22Rv1 (cell line): Measurements from ENCODE around the gene PERM1.

Experiments
- H3K27ac ChIP-seq: fragments of 450-650 bp; 2 replicates; pipeline ENCODE4 v1.5.1; 2017
- ZFX ChIP-seq: fragments of 450-650 bp; IDR thresholded peaks from 2 replicates; pipeline ENCODE4 v1.6.1; 2017; ENCODE audit warnings: antibody characterized with exemption, borderline replicate concordance
- TF ChIP-seq, protein P1 (sequence below): fragments of 450-650 bp; IDR thresholded peaks from 2 replicates; pipeline ENCODE4 v1.5.1; 2017; ENCODE audit warnings: mild to moderate bottlenecking

Gene PERM1

DNA sequence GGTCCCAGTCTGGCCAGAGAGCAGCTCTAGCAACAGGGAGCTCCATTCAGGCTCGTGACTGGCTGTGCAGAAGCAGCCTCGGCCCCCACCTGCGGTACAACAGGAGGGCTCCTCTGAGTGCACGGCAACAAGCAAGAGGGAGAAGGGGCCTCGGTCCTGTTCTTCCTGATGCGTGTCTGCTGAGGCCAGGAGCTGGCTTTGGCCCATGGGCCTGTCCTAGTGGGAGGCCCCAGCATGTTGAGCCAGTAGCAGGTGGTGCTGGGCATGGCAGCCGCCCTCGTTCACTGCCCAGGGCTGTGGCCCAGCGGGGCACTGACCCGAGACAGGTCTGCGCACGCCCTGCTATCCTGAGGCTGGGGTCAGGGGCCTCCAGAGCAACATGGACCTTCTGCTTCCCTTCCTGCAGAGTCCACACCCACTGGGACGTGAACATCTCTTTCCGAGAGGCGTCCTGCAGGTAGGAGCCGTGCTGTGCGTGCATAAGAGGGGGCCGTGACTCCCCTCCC, 51.2 kb downstream of the PERM1 start:
- TF ChIP-seq ZFX, result no peak
- TF ChIP-seq, protein P1, sequence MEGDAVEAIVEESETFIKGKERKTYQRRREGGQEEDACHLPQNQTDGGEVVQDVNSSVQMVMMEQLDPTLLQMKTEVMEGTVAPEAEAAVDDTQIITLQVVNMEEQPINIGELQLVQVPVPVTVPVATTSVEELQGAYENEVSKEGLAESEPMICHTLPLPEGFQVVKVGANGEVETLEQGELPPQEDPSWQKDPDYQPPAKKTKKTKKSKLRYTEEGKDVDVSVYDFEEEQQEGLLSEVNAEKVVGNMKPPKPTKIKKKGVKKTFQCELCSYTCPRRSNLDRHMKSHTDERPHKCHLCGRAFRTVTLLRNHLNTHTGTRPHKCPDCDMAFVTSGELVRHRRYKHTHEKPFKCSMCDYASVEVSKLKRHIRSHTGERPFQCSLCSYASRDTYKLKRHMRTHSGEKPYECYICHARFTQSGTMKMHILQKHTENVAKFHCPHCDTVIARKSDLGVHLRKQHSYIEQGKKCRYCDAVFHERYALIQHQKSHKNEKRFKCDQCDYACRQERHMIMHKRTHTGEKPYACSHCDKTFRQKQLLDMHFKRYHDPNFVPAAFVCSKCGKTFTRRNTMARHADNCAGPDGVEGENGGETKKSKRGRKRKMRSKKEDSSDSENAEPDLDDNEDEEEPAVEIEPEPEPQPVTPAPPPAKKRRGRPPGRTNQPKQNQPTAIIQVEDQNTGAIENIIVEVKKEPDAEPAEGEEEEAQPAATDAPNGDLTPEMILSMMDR, result no peak
- peak overlapping the region; percentile 68 for H3K27ac ChIP-seq

DNA sequence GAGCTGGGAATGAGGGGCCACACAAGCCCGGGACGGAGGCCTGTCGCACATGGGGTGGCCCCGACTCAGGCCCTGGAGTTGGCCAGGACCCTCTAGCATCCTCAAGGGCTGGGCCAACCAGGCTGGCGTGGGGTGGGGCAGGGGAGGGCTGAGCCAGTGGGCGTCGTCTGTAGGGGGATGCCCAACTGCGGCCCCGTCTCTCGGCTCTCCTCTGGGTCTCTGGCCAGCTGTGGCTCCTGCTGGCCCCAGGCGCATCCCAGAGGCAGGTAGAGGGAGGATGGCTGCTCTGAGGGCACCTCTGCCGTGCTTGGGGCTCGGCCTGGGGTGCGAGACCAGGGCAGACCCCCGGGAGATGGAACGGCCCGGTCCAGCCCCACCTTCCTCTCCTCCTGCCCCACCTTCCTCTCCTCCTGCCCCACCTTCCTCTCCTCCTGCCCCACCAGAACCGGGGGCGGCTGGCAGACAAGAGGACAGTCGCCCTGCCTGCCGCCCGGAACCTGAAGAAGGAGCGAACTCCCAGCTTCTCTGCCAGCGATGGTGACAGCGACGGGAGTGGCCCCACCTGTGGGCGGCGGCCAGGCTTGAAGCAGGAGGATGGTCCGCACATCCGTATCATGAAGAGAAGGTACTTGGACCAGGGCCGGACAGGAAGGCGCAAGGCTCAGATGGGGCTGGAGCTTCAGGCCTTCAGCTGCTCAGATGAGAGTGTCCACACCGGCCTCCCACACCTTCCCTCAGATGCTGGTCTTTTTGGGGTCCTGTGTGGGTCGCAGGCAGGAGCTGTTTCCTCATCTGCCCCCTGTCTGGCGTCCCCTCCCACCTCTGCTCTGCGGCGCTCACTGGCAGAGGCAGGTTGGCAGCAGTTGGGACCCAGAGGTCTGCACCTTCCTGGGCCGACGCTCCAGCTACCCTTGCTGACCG, 51.9 kb downstream of the PERM1 start:
- peak overlapping the region; percentile 68 for H3K27ac ChIP-seq
- TF ChIP-seq ZFX, result no peak
- TF ChIP-seq, protein P1, result no peak

DNA sequence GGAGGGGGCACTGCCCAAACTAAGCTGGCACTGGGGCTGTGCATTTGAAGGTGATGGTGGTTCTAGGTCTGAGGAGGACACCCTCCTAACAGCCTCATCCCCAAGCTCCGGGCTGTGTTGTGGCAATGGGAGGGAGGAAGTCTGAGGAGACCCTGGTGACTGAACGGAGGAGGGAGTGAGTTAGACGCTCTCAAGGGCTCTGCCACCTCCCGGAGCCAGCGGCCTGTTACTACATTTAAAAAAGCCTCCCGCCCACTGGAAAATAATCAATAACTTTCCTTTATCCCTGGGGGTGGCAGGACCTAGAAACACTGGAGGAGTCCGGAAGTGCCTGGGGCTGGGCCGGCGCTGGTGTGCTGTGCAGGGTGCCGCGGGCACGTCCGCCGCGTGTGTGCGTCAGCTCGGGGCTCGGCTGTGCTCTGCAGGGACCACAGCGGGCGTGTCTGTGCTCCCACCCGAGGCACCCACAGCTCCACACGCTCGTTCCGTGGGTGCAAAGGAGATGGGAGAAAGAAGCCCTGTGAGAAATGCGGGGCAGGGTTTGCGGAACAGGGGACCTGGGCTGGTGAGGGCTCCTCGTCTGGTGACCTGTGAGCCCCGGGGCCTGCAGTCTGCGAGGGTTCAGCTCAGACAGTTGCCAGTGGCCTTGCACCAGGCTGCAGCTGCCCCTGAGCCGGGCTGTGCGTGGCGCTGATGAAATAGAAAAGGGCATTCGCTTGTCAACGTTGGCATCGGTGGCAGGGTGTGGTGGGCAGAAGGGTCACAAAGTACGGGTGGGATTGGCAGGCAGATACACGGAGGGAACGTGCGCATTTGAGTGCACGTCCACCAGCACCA, 52.9 kb downstream of the PERM1 start:
- 0 out of 2 replicates have a peak overlapping the region, but pooled peaks have one; percentile 5 for H3K27ac ChIP-seq
- no peak for TF ChIP-seq ZFX
- TF ChIP-seq, protein P1, result no peak

DNA sequence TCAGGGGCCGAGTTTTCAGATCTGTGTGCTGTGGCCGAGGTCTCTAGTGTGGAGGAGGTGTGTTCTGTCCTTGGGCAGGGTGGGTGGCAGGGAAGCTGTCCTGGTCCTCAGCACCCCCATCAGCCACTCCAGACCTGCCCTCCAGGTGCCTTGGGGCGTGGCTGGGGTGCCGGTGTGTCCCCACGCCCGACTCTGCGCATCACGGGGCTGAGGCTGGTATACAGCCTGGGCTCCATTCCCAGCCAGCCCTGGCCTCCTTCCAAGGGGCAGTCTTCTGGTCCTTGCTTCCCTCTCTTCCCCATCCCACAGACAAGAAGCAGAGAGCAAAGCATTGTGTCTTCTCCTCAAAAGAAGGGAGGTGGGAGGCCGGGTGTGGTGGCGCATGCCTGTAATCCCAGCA, 54.1 kb downstream of the PERM1 start:
- H3K27ac ChIP-seq, result peak overlapping the region; percentile 91
- TF ChIP-seq, protein P1, result no peak
- no peak for TF ChIP-seq ZFX

DNA sequence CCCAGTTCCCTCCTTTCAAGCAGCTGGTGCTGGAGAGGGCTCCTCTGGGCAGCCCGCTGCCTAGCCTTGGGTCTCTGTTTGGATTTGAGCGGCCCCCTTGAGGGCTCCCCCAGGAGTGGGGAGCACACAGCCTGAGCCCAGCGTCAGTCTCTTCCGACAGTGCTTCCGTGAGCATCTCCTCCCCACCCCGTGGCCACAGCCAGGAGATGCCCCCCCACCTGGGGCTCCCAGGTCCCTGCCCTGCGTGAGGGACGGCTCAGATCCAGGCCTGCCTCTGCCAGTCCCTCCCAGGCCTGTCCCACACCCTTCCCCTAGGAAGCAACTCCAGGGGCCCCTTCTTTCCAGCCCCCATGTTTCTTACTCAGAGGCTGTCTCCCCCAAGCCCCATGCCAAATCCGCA, 54.7 kb downstream of the PERM1 start:
- peak overlapping the region; percentile 91 for H3K27ac ChIP-seq
- TF ChIP-seq ZFX, result no peak
- TF ChIP-seq, protein P1, result no peak

DNA sequence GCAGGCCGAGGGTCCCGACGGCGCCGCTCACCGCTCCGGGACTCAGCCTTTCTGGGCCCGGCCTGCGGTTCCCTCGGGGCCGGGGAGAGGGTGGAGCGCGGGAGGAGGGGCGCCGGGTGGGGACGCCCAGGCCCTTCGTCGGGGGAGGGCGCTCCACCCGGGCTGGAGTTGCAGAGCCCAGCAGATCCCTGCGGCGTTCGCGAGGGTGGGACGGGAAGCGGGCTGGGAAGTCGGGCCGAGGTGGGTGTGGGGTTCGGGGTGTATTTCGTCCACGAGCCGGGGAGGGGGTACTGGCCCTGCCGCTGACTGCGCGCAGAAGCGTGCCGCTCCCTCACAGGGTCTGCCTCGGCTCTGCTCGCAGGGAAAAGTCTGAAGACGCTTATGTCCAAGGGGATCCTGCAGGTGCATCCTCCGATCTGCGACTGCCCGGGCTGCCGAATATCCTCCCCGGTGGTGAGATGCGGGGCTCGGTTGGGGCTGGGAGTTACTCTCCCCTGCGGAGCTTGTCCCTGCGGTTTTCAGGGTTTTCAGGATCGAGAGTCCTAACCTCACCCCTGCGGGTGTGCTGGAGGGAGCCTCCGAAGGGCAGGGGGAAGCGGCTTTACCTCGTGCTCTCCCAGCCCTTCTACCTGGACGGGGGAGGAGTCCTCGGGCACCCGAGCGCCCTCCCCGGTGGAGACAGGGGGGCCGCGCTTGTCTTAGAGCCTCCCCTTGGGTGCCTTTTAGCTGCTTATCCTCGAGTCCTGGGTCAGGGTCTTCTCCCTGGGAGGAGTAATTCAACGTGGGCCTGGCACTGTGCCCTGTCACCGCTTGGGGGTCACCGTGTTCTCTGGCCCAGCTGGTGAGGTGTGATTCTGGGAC, 56.1 kb downstream of the PERM1 start:
- TF ChIP-seq, protein P1, result no peak
- TF ChIP-seq ZFX, result no peak
- H3K27ac ChIP-seq, result peak overlapping the region; percentile 91
